Mucosa of descending colon (tissue), 3 donors: ENCODE measurements around the gene SIGLEC11. TPM values are rescaled to one million over a fixed set of nuclear protein-coding genes. Genes with fewer than 3 reads are reported as not detected.

Experiments
- ATAC-seq: fragments of 200-7000 bp; cut with Tn5 transposase; one replicate; pipeline ENCODE4 v1.9.1; 2020; ENCODE audit warnings: mild to moderate bottlenecking, moderate library complexity
- DNase-seq, 3 donors: peaks; one replicate each; pipeline ENCODE4 v3.0.0-alpha.2; 2020
- H3K36me3 ChIP-seq: fragments of 200-600 bp; one replicate; pipeline ENCODE4 v1.8.0; 2021; ENCODE audit warnings: low read depth, mild to moderate bottlenecking
- H3K4me1 ChIP-seq: fragments of 200-600 bp; one replicate; pipeline ENCODE4 v1.8.0; 2021; ENCODE audit warnings: low read depth, mild to moderate bottlenecking
- H3K4me3 ChIP-seq: fragments of 200-600 bp; one replicate; pipeline ENCODE4 v1.8.0; 2021; ENCODE audit warnings: mild to moderate bottlenecking
- H3K9me3 ChIP-seq: fragments of 200-600 bp; one replicate; pipeline ENCODE4 v1.8.0; 2021; ENCODE audit warnings: mild to moderate bottlenecking
- intact Hi-C, 2 donors: fragments of 100-400 bp; cut with DNase I in 1 of 2; cut with micrococcal nuclease in 1 of 2; formaldehyde crosslinking; loops; one replicate each; pipeline versions ENCODE4 v1.11.0 to v1.11.1; 2022; cut with DNase I, micrococcal nuclease
- total RNA-seq, 3 donors: library from RNA; stranded (reverse); fragmentation: NEBNext Ultra II Directional in 2 of 3; extraction: Animal tissue kit (Norgen Biotek cat#: 25700) in 2 of 3; gene quantifications; one replicate each; pipeline versions ENCODE4 v1.2.1 to v1.2.4, GENCODE V29; 2021 to 2023
- TF ChIP-seq, protein P1 (sequence below): fragments of 200-600 bp; IDR thresholded peaks from one replicate; pipeline ENCODE4 v1.8.0; 2022; ENCODE audit warnings: antibody characterized with exemption, mild to moderate bottlenecking
- donor health status: DM: no; HTN: no; CAD: no; lungs with moderate emphysema.
- donor health status: DM: no; HTN: no; CAD: no.
- donor health status: DM: no; HTN: yes; CAD: no.

The SIGLEC11 gene
- total RNA-seq, 3 donors from 2014 or later = 0.49 to 2.0 (median 1.1) TPM

DNA sequence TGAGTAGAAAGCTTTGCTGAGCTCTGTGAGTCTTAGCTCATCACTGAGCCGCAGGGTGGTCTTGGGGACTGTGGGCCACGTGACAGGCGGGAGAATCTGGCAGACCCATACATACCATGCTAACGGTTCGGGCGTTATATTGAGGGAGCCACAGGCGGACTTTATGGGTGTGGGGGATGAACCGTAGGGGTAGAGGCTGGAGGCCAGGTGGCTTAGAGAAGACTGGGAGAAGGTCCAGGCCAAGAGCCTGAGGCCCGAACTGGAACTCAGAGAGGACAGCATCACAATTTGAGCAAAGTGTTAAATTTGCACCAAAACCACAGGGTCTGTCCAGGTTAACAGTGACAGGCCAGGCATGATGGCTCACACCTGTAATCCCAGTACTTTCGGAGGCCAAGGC, 47.3 kb downstream of the SIGLEC11 start:
- DNase-seq = no peak
- no peaks in the 10 kb centered on the region for H3K4me1 ChIP-seq
- no peaks in the 10 kb centered on the region for H3K36me3 ChIP-seq
- intact Hi-C loops = no loop called here
- no peak overlapping the region for H3K4me3 ChIP-seq
- no peaks in the 10 kb centered on the region for H3K9me3 ChIP-seq
- TF ChIP-seq, protein P1, sequence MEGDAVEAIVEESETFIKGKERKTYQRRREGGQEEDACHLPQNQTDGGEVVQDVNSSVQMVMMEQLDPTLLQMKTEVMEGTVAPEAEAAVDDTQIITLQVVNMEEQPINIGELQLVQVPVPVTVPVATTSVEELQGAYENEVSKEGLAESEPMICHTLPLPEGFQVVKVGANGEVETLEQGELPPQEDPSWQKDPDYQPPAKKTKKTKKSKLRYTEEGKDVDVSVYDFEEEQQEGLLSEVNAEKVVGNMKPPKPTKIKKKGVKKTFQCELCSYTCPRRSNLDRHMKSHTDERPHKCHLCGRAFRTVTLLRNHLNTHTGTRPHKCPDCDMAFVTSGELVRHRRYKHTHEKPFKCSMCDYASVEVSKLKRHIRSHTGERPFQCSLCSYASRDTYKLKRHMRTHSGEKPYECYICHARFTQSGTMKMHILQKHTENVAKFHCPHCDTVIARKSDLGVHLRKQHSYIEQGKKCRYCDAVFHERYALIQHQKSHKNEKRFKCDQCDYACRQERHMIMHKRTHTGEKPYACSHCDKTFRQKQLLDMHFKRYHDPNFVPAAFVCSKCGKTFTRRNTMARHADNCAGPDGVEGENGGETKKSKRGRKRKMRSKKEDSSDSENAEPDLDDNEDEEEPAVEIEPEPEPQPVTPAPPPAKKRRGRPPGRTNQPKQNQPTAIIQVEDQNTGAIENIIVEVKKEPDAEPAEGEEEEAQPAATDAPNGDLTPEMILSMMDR = no peak
- no peak for ATAC-seq

DNA sequence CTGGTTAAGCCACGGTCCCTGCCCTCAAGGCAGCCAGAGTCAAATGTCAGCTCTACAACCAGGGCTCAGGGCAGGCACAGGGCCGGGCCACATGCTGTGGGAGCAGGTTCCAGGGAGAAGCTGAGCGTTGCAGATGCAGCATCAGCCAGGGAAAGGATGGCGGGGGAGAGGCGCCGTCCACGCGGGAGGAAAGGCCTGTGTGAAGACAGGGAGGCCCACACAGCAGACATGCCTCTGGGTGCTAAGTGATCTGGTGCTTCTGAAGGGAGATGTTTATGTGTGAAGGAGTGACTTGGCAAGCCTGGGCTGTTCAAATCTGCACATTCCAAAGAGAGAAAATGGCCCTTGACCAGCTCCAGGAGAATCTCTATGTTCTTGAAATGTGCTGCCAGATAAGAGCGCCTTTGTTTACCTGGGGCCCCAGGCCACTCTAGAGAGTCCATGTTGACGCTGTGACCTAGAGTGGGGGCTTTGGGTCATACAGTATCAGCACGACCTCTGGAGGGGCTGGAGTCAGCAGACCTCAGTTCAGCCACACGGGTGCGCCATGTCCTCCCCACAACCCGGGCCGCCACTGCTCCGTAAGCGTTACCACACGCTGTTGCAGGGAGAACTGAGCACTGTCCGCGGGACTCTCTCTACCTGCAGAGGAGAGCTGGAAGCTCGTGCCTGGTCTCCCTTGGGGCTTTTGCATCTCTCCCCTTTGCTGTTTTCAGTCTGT, 47.8 kb downstream of the SIGLEC11 start:
- no peaks in the 10 kb centered on the region for H3K4me1 ChIP-seq
- intact Hi-C loops = no loop called here
- DNase-seq (no peak), ATAC-seq (no peak)
- H3K9me3 ChIP-seq = no peaks in the 10 kb centered on the region
- H3K4me3 ChIP-seq = no peak overlapping the region
- TF ChIP-seq, protein P1 = no peak
- no peaks in the 10 kb centered on the region for H3K36me3 ChIP-seq

DNA sequence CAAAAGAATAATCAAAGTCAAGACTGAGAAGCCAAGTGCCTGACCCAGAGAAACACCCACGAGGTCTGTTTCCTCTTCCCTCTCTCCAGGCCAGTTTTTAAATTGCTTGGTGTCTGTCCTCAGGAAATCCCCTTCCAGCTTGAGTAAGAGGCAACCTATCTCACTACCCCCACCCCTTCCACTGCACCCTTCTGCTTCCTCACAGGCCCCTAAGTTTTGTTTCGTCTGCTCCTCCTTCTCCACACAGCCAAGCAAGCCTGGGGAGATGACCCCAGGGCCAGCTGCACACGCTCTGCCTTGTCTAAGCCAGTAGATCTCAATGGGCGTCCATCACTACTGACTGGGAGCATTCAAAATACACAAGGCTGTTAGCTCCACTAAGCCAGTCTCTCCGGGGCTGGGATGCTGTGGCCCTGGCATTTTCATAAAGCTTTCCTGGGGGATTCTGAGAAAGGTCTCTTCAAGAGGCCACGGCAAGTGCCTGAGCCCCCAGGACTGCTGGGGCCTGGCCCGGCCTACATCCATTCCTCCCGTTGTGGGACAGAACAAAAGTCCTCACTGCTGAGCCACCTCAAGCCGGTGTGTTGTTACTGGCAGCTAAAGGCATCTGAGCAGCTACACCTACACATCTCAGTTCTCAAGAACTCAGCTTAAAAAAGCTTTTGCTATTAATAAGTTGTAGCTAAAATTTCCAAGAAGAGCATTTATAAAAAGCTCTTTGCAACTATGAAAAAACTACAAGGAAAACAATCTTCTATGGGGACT, 49.4 kb downstream of the SIGLEC11 start:
- Histone ChIP-seq H3K9me3 (no peaks in the 10 kb centered on the region), H3K4me1 (no peaks in the 10 kb centered on the region), H3K36me3 (no peaks in the 10 kb centered on the region), H3K4me3 (no peak overlapping the region)
- TF ChIP-seq, protein P1 = no peak
- peak; percentile 35 for ATAC-seq
- DNase-seq = peak in 1 of 3 donors; percentile 12
- intact Hi-C loops = no loop called here

DNA sequence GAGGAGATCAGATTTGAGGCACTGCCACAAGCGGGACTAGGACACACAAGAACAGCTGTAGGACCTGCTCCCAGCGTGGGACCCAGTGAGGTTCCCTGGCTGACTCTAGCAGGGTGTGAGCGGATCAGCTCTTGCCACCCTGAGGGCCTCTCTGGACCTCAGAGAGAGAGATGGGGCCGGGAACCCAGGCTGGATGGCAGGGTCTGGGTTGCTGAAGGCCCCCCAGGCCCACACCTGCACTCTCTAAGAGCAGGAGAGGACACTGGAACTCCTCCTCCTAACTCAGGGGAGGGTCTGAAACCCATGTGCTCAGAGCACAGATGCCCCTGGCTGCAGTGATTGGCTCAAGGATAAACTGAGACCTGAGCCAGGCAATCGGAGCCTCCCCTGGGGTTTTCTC, 50.8 kb downstream of the SIGLEC11 start:
- no peaks in the 10 kb centered on the region for H3K4me1 ChIP-seq
- H3K36me3 ChIP-seq = no peaks in the 10 kb centered on the region
- no peak overlapping the region for H3K4me3 ChIP-seq
- DNase-seq (no peak), ATAC-seq (no peak)
- TF ChIP-seq, protein P1 = no peak
- intact Hi-C loops = no loop called here
- no peaks in the 10 kb centered on the region for H3K9me3 ChIP-seq

DNA sequence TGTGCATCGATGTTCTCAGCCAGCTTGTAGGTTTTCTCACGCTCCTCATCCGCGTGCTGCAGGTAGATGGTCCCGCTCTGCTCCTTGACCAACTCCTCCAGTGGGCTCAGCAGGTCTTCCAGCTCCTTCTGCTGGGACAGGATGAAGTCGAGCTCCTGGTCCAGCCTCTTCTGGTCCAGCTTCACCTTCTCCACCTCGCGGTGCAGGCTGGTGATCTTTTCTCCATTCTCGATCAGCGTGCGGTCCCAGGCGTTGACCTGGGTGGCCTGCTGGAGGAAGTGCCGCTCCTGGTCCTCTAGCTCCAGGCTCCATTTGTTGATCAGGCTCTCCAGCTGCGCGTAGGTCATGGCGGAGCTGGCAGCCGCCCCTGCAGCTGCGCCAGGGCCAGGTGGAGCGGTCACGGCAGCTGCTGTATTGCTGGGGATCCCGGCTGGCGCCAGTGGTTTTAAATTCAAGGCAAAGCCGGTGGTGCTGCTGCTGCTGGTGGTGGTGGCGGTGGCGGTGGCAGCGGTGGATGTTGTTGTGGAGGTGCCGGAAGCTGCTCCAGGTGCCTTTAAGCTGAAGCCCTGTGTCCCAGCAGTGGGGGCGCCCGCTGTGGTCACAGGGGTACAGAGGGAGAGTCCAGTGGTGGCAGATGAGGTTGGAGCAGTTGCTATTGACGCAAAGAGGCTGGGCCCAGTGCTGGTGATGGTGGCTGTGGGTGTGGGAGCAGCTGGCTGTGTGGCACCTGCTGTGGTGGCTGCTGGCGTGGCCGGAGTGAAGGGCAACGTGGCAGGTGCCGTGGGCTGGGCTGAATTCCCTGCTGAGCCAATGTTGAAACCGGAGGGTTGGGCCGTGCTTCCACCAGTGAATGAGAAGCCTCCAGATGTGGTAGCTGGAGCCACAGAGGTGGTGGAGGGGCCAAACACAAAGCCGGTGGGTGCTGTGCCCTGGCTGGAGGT, 52.2 kb downstream of the SIGLEC11 start:
- Histone ChIP-seq H3K4me1 (no peaks in the 10 kb centered on the region), H3K4me3 (no peak overlapping the region), H3K36me3 (no peaks in the 10 kb centered on the region), H3K9me3 (no peaks in the 10 kb centered on the region)
- TF ChIP-seq, protein P1 = no peak
- no peak for ATAC-seq
- no peak for DNase-seq
- intact Hi-C loops = no loop called here
